Measurements from ENCODE around the gene GID8.

GID8 gene

GRCh38 chr20:62926229-62927127 lies 11.5 kb upstream of the GID8 start, which contains the start of gene DIDO1:
Gene DIDO1, minus strand, starts transcription at chr20:62926505.
- peak; percentile 83 for DNase-seq (ENCODE audit: low spot score)
- peak within 1 kb of the TSS; percentile 92 to 98 for H3K27ac ChIP-seq
- peak; percentile 50 for TF ChIP-seq CTCF (IDR thresholded peaks at IDR 0.05)
- peak within 1 kb of the TSS; percentile 84 for H3K4me3 ChIP-seq

GRCh38 chr20:62927128-62927705 lies 10.7 kb upstream of the GID8 start:
- Histone ChIP-seq H3K4me3 (peak overlapping the region; percentile 84), H3K27ac (peak overlapping the region; percentile 92 to 98)
- DNase-seq (ENCODE audit: low spot score): no peak
- no peak for TF ChIP-seq CTCF (IDR thresholded peaks at IDR 0.05)

GRCh38 chr20:62928246-62928939 lies 9.6 kb upstream of the GID8 start:
- no peak for DNase-seq (ENCODE audit: low spot score)
- H3K4me3 ChIP-seq: peak overlapping the region; percentile 69
- H3K27ac ChIP-seq: peak overlapping the region; percentile 55 to 85
- no peak for TF ChIP-seq CTCF (IDR thresholded peaks at IDR 0.05)

GRCh38 chr20:62929051-62929538 lies 8.9 kb upstream of the GID8 start:
- peak overlapping the region; percentile 69 for H3K4me3 ChIP-seq
- peak; percentile 80 for DNase-seq (ENCODE audit: low spot score)
- no peak for TF ChIP-seq CTCF (IDR thresholded peaks at IDR 0.05)
- H3K27ac ChIP-seq: peak overlapping the region; percentile 55 to 85

- Histone ChIP-seq H3K27ac (no peak overlapping the region), H3K4me3 (no peak overlapping the region)
- no peak for DNase-seq (ENCODE audit: low spot score)
- TF ChIP-seq CTCF (IDR thresholded peaks at IDR 0.05): no peak
Observed at GRCh38 chr20:62931464-62931863, 6.5 kb upstream of the GID8 start.

GRCh38 chr20:62933966-62934365 lies 4.0 kb upstream of the GID8 start:
- Histone ChIP-seq H3K27ac (no peak overlapping the region), H3K4me3 (no peak overlapping the region)
- no peak for TF ChIP-seq CTCF (IDR thresholded peaks at IDR 0.05)
- no peak for DNase-seq (ENCODE audit: low spot score)
